ENCODE results near the gene FBRSL1. TPM values are rescaled to one million over a fixed set of nuclear protein-coding genes. Genes with fewer than 3 reads are reported as not detected.

The FBRSL1 gene
- total RNA-seq, 2 donors from 2014 or later, result 20.2 to 22.5 TPM

GRCh38 chr12:132535019-132535418 lies 45.1 kb downstream of the FBRSL1 start:
- Histone ChIP-seq H3K9me3 (no peaks in the 10 kb centered on the region), H3K4me3 (no peak overlapping the region), H3K27me3 (replicated peaks; ENCODE audit: insufficient read depth) (no peaks in the 10 kb centered on the region), H3K4me1 (ENCODE audit: control insufficient read depth in 1 of 2, low read depth in 2 of 2) (no peaks in the 10 kb centered on the region), H3K27ac (no peak overlapping the region), H3K36me3 (no peaks in the 10 kb centered on the region)
- TF ChIP-seq, protein P1, sequence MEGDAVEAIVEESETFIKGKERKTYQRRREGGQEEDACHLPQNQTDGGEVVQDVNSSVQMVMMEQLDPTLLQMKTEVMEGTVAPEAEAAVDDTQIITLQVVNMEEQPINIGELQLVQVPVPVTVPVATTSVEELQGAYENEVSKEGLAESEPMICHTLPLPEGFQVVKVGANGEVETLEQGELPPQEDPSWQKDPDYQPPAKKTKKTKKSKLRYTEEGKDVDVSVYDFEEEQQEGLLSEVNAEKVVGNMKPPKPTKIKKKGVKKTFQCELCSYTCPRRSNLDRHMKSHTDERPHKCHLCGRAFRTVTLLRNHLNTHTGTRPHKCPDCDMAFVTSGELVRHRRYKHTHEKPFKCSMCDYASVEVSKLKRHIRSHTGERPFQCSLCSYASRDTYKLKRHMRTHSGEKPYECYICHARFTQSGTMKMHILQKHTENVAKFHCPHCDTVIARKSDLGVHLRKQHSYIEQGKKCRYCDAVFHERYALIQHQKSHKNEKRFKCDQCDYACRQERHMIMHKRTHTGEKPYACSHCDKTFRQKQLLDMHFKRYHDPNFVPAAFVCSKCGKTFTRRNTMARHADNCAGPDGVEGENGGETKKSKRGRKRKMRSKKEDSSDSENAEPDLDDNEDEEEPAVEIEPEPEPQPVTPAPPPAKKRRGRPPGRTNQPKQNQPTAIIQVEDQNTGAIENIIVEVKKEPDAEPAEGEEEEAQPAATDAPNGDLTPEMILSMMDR (IDR thresholded peaks at IDR 0.05), result no peak
- no peak for DNase-seq (ENCODE audit: low spot score)
- ATAC-seq (ENCODE audit: insufficient number of reproducible peaks, low FRiP score, low read depth), result no peak

DNA sequence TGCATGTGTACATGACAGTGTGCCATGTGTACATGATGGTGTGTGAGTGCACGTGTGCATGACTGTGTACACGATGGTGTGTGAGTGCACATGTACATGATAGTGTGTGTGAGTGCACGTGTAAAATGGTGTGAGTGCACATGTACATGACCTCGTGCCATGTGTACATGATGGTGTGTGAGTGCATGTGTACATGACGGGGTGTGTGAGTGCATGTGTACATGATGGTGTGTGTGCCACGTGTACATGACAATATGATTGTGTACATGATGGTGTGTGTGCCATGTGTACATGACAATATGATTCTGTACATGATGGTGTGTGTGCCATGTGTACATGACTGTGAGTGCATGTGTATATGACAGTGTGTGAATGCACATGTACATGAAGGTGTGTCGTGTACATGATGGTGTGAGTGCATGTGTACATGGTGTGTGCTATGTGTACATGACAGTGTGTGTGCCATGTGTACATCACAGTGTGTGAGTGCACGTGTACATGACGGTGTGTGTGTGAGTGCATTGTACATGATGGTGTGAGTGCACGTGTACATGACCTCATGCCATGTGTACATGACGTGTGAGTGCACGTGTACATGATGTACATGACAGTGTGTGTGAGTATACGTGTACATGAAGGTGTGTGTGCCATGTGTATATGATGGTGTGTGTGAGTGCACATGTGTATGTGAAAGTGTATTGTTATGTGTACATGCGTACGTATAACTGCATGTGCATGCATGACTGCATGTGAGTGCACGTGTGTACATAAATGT lies 46.3 kb downstream of the FBRSL1 start:
- H3K27me3 ChIP-seq (replicated peaks; ENCODE audit: insufficient read depth), result no peaks in the 10 kb centered on the region
- ATAC-seq (ENCODE audit: insufficient number of reproducible peaks, low FRiP score, low read depth), result no peak
- no peaks in the 10 kb centered on the region for H3K36me3 ChIP-seq

DNA sequence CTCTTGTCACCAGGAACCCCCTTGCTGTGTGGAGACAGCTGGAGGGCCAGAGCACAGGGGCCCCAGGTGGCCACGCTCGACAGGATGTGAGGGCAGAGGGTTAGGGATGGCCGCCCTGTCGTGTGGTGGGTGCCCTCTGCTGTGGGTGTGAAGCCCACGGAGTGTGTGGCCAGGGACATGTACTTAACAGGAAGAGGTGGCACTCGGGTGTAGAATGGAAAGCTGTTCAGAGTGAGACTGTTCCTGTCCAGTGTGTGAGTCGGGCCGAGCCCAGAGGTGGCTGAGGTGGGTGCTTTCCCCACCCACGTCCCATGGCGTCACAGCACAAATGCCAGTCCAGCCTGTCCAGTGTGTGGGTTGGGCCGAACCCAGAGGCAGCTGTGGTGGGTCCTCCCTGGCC lies 47.1 kb downstream of the FBRSL1 start:
- H3K9me3 ChIP-seq, result no peaks in the 10 kb centered on the region
- DNase-seq (ENCODE audit: low spot score), result no peak
- TF ChIP-seq, protein P1 (IDR thresholded peaks at IDR 0.05), result no peak
- H3K4me3 ChIP-seq, result no peak overlapping the region
- H3K27me3 ChIP-seq (replicated peaks; ENCODE audit: insufficient read depth), result no peaks in the 10 kb centered on the region
- H3K36me3 ChIP-seq, result no peaks in the 10 kb centered on the region
- ATAC-seq (ENCODE audit: insufficient number of reproducible peaks, low FRiP score, low read depth), result no peak
- no peak overlapping the region for H3K27ac ChIP-seq
- no peaks in the 10 kb centered on the region for H3K4me1 ChIP-seq (ENCODE audit: control insufficient read depth in 1 of 2, low read depth in 2 of 2)

More for the DNA sequence above, 46.3 kb downstream of the FBRSL1 start:
- DNase-seq (ENCODE audit: low spot score), result no peak
- H3K27ac ChIP-seq, result no peak overlapping the region
- H3K4me1 ChIP-seq (ENCODE audit: control insufficient read depth in 1 of 2, low read depth in 2 of 2), result no peaks in the 10 kb centered on the region
- TF ChIP-seq, protein P1 (IDR thresholded peaks at IDR 0.05), result no peak
- H3K4me3 ChIP-seq, result no peak overlapping the region
- H3K9me3 ChIP-seq, result no peaks in the 10 kb centered on the region

- ATAC-seq (ENCODE audit: insufficient number of reproducible peaks, low FRiP score, low read depth), result no peak
Observed at GRCh38 chr12:132537836-132538662, 48.1 kb downstream of the FBRSL1 start.

DNA sequence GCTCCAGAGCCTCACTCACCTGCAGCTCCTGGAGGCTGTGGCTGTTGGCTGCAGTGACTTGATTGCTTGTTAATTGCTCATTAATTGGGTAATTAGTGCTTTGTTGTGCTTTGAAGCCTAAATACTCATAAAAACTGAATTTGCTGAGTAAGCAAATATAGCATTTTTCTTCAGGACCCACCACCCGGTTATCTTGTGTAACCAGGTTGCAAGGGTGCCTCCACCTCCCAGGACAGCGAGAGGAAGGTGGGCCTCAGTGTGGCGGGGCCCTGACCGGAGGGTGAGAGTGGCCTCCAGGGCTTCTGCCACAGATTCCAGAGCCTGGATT lies 48.7 kb downstream of the FBRSL1 start:
- DNase-seq (ENCODE audit: low spot score) (no peak), ATAC-seq (ENCODE audit: insufficient number of reproducible peaks, low FRiP score, low read depth) (no peak)
- Histone ChIP-seq H3K9me3 (no peaks in the 10 kb centered on the region), H3K4me3 (no peak overlapping the region), H3K36me3 (no peaks in the 10 kb centered on the region), H3K27ac (no peak overlapping the region), H3K4me1 (ENCODE audit: control insufficient read depth in 1 of 2, low read depth in 2 of 2) (no peaks in the 10 kb centered on the region), H3K27me3 (replicated peaks; ENCODE audit: insufficient read depth) (no peaks in the 10 kb centered on the region)
- TF ChIP-seq, protein P1 (IDR thresholded peaks at IDR 0.05), result no peak

More at GRCh38 chr12:132537836-132538662, 48.1 kb downstream of the FBRSL1 start:
- TF ChIP-seq, protein P1 (IDR thresholded peaks at IDR 0.05), result no peak
- Histone ChIP-seq H3K27ac (no peak overlapping the region), H3K4me1 (ENCODE audit: control insufficient read depth in 1 of 2, low read depth in 2 of 2) (no peaks in the 10 kb centered on the region), H3K36me3 (no peaks in the 10 kb centered on the region), H3K9me3 (no peaks in the 10 kb centered on the region), H3K4me3 (no peak overlapping the region), H3K27me3 (replicated peaks; ENCODE audit: insufficient read depth) (no peaks in the 10 kb centered on the region)
- no peak for DNase-seq (ENCODE audit: low spot score)
